Astrocyte (in vitro differentiated cells and primary cell): ENCODE measurements around the gene CRYAB.

Experiments
- EZH2 ChIP-seq: IDR thresholded peaks from 2 replicates; pipeline ENCODE4 v1.6.1; 2012; ENCODE audit warnings: mild to moderate bottlenecking, low read length, inconsistent platforms; ENCODE audit not compliant: insufficient read depth
- TF ChIP-seq, protein P1 (sequence below): IDR thresholded peaks from 2 replicates; pipeline ENCODE4 v1.5.1; 2011; ENCODE audit warnings: low read depth, mild to moderate bottlenecking, inconsistent platforms, low read length, moderate library complexity; ENCODE audit not compliant: insufficient read depth

DNA sequence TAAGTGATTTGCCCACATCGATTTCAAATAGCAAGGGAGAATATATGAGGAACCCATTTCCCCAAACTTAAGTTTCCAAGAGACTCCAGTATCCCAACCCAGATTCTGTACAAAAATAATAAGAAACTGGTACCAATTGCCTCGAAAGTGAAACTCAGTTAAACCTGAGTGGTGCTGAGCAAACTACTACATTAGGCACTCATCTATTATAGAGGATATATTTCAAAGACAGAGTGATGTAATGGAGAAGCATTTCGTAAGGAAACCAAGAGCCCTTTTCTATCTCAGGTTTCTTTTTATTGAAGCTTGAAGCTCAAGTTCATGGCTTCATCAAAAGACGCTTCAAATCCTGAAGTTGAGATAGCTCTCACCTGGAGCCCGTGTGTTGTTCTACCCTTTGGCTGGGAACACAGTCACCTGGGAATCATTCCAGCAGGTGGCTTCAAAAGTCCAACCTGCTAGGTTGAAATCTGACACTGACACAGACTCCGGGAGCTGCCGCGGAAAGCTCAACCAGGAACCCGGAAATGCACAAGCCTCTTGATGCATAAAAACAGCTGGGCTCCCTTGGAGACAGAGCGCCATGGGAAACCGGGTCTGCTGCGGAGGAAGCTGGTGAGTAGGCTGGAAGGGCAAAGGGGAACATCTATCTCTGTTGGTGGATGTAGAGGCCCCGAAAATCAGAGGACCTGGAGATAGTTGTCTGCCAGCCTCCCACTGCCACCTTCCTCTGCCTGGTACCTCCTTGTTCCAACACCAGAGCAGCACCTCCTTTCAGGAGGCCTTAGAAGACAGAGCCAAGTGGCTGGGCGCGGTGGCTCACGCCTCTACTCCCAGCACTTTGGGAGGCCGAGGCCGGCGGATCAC, 7.1 kb upstream of the CRYAB start, which contains the start of gene C11orf52:
- TF ChIP-seq, protein P1, sequence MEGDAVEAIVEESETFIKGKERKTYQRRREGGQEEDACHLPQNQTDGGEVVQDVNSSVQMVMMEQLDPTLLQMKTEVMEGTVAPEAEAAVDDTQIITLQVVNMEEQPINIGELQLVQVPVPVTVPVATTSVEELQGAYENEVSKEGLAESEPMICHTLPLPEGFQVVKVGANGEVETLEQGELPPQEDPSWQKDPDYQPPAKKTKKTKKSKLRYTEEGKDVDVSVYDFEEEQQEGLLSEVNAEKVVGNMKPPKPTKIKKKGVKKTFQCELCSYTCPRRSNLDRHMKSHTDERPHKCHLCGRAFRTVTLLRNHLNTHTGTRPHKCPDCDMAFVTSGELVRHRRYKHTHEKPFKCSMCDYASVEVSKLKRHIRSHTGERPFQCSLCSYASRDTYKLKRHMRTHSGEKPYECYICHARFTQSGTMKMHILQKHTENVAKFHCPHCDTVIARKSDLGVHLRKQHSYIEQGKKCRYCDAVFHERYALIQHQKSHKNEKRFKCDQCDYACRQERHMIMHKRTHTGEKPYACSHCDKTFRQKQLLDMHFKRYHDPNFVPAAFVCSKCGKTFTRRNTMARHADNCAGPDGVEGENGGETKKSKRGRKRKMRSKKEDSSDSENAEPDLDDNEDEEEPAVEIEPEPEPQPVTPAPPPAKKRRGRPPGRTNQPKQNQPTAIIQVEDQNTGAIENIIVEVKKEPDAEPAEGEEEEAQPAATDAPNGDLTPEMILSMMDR = no peak
- TF ChIP-seq EZH2 = no peak
